ENCODE data around the gene GLI1.

DNA sequence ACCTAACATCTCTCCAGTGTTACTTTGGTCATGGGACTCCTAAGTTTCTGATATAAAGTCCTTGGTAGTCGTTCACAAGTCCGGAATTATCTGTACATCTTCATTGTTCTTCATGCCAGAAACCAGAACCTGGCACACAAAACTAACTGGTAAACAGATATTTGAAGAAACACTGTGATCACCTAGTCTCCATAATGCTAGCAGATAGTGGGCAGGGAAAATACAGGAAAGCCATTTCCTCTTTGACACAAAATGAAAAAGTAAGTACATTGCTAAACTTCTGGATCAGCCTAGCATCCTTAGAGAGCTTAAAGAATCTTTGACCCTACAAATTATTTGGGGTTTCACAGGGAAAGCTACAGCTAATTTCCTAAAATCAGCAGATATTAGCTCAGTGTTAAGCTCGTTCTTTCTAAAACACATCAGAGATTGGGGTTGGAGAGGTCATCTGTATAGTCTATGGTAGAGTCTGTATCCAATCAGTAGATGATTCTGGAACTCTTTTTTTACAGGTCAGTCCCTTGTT is 55.9 kb downstream of the GLI1 start:
- TF ChIP-seq, protein P1, sequence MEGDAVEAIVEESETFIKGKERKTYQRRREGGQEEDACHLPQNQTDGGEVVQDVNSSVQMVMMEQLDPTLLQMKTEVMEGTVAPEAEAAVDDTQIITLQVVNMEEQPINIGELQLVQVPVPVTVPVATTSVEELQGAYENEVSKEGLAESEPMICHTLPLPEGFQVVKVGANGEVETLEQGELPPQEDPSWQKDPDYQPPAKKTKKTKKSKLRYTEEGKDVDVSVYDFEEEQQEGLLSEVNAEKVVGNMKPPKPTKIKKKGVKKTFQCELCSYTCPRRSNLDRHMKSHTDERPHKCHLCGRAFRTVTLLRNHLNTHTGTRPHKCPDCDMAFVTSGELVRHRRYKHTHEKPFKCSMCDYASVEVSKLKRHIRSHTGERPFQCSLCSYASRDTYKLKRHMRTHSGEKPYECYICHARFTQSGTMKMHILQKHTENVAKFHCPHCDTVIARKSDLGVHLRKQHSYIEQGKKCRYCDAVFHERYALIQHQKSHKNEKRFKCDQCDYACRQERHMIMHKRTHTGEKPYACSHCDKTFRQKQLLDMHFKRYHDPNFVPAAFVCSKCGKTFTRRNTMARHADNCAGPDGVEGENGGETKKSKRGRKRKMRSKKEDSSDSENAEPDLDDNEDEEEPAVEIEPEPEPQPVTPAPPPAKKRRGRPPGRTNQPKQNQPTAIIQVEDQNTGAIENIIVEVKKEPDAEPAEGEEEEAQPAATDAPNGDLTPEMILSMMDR (conservative IDR thresholded peaks at IDR 0.05; ENCODE audit: low read length): no peak
- TF ChIP-seq EZH2phosphoT487 (IDR thresholded peaks at IDR 0.05; ENCODE audit: borderline replicate concordance, low read depth, low read length): no peak
